Measurements from ENCODE around the gene NXPH2. TPM values are rescaled to one million over a fixed set of nuclear protein-coding genes. Genes with fewer than 3 reads are reported as not detected.
A peak's percentile ranks its signal among the peaks of the same experiment; 100 is the strongest.
"Not testable (repeated sequence)": the region's sequence is repeated elsewhere in the genome, so short reads cannot be mapped to it uniquely, and the experiment has no call there.

The NXPH2 gene
- total RNA-seq, 1 experiment from 2014 or later: 0.55 TPM

DNA sequence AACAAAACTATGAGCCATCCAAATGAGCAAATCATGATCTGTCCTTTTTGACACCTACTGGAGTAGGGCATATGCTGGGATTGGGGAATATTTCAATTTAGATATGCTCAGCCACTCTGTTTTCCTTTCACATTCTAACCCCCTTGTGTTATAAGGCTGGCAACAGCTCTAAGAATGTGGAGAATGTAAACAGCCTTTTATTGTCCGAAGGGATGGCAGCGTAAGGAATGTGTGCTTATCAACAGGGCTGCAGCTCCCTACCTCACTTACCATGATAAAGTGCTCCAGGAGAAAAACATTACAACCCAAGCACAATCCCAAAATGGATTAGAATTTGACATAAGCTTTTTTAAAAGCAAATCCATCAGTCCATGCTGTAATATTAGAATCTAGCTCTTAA, 2.2 kb downstream of the NXPH2 start:
- peak; percentile 63 for DNase-seq
- no peaks in the 10 kb centered on the region for H3K36me3 ChIP-seq (replicated peaks; ENCODE audit: control insufficient read depth, insufficient read depth, low read length)
- no peak overlapping the region for H3K4me3 ChIP-seq (ENCODE audit: insufficient read depth, low read depth, low read length)
- H3K27me3 ChIP-seq (ENCODE audit: control insufficient read depth, insufficient read depth, low read length): peaks cover 47% of the 10 kb centered on the region

DNA sequence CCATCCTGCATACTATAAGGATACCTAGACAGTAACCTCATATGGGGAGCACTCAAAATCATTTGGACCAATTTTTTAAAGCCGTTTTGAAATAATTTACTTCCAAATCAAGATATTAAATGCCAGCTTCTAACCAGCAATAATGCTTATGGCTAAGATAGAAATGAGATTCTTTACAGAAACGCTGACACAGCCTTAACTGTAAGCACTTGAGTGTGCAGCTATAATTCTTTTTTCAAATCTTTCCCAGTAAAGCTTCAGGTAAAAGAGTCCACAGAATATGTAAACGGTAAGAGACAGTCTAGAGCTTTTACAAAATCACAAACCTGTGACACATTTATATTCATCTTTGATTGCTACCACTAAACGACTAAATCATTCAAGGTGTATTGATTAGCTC, 4.5 kb downstream of the NXPH2 start:
- no peak overlapping the region for H3K4me3 ChIP-seq (ENCODE audit: insufficient read depth, low read depth, low read length)
- no peaks in the 10 kb centered on the region for H3K36me3 ChIP-seq (replicated peaks; ENCODE audit: control insufficient read depth, insufficient read depth, low read length)
- peaks cover 25% of the 10 kb centered on the region for H3K27me3 ChIP-seq (ENCODE audit: control insufficient read depth, insufficient read depth, low read length)
- no peak for DNase-seq

DNA sequence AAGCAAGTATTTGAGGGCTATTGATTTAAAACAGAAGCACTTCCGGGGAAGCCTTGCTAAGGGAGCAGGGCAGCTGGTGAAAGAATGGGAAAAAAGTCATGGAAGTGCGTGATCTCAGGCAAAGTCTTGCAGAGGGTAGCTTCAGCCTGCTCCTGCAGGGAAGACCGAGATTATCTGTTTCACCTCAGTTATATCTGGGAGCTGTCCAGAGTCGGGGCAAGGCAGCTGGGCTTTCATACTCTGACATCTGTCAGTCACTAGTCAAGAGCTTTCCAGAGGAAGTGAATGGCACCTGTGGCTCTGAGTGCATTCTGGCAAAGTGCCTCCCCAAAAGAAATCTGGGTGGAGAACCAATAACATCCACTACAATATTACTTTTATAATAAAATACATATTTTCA, 8.7 kb downstream of the NXPH2 start:
- Histone ChIP-seq H3K36me3 (replicated peaks; ENCODE audit: control insufficient read depth, insufficient read depth, low read length) (no peaks in the 10 kb centered on the region), H3K4me3 (ENCODE audit: insufficient read depth, low read depth, low read length) (no peak overlapping the region), H3K27me3 (ENCODE audit: control insufficient read depth, insufficient read depth, low read length) (no peaks in the 10 kb centered on the region)
- no peak for DNase-seq

DNA sequence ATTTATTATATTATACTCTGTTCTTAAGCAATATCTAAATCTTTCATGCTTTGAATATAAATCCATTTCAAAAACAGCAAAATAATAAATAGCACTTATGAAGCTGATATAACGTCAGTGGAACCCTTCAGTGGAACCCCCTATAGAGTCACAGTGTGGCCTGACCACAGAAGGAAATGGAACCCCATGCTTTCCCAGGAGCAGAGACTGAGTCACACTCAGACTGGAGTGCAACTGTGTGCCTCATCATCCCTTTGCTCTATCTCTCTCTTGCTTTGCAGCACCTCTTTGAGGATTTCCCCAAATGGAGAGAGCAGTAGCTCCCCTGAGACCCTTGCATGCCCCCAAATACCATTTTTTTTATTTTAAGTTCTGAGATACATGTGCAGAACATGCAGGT, 13.1 kb downstream of the NXPH2 start:
- Histone ChIP-seq H3K36me3 (replicated peaks; ENCODE audit: control insufficient read depth, insufficient read depth, low read length) (no peaks in the 10 kb centered on the region), H3K27me3 (ENCODE audit: control insufficient read depth, insufficient read depth, low read length) (no peaks in the 10 kb centered on the region), H3K4me3 (ENCODE audit: insufficient read depth, low read depth, low read length) (no peak overlapping the region)
- DNase-seq: no peak

DNA sequence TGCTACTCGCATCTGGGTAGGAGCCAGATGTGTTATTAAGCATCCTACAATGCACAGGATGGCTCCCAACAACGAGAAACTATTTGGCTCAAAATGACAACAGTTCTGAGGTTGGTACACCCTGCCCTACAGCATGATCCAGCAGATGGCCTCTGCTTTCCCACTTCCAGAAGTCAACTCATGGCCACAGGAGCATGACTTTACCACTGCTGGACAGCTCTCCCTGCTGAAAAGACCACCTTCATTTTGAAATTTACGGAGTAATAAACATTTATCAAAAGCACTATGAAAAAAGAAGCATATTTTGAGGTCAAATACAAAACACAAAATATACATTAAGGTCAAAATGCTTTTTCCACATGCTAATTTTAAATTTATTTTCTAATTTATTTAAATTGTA, 13.7 kb downstream of the NXPH2 start:
- no peaks in the 10 kb centered on the region for H3K36me3 ChIP-seq (replicated peaks; ENCODE audit: control insufficient read depth, insufficient read depth, low read length)
- no peak for DNase-seq

DNA sequence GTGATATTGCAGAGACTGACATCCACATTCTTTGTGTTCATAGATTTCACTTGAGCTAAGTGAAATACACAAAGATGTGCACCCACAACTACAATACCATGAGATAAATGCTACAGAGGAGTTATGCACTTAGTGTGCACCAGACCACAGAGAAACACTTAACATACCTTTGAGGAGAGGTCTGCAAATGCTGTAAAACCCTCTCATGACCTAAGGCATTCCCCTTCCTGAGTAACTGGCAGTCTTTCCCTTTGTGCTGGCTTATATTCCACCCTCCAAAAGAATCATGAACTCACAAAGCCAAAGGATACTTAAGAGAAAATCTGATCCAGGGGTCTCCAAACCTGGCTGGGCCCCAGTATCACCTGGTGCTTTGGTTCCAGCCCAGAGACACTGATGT, 16.2 kb downstream of the NXPH2 start:
- no peak overlapping the region for H3K4me3 ChIP-seq (ENCODE audit: insufficient read depth, low read depth, low read length)
- H3K27me3 ChIP-seq (ENCODE audit: control insufficient read depth, insufficient read depth, low read length): no peaks in the 10 kb centered on the region
- DNase-seq: no peak
- no peaks in the 10 kb centered on the region for H3K36me3 ChIP-seq (replicated peaks; ENCODE audit: control insufficient read depth, insufficient read depth, low read length)

More for the DNA sequence above, 13.7 kb downstream of the NXPH2 start:
- H3K4me3 ChIP-seq (ENCODE audit: insufficient read depth, low read depth, low read length): no peak overlapping the region
- H3K27me3 ChIP-seq (ENCODE audit: control insufficient read depth, insufficient read depth, low read length): no peaks in the 10 kb centered on the region

DNA sequence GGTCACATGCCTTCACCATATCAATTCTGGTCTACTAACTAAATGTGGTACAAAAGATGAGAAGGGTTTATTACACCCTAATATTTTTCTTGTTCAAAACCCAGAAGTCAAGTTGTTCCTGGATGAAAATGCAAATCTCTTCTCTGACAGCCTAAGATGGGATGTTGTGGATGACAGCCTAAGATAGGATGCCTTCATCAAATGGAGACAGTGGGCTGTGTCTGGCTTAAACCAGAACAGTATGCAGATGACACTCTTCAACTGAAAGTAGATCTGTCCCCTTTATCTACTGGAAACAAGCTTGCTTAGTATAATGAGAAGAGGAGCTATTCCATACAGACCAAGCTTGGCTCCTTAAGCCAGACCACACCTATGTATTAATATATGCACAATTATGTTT, 17.7 kb downstream of the NXPH2 start:
- Histone ChIP-seq H3K27me3 (ENCODE audit: control insufficient read depth, insufficient read depth, low read length) (no peaks in the 10 kb centered on the region), H3K4me3 (ENCODE audit: insufficient read depth, low read depth, low read length) (no peak overlapping the region), H3K36me3 (replicated peaks; ENCODE audit: control insufficient read depth, insufficient read depth, low read length) (no peaks in the 10 kb centered on the region)
- DNase-seq: no peak

DNA sequence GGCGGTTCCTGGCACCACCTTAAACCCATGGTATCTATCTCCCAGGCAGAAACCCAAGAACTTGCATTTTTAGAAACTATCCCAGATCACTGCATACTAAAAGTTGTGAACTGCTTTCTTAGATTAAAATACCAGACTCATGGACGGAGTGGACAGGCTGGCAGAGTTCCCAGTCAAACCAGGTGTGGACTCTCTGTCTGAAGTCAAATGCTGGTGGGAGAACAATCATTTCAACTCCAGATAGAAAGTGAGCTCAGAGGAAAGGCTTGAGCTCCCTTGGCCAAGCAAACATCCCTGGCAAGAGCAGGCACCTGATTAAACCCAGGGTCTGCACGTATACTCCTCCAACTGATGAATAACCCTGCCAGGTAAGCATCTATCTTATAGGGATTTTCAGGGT, 19.5 kb downstream of the NXPH2 start:
- H3K27me3 ChIP-seq (ENCODE audit: control insufficient read depth, insufficient read depth, low read length): no peaks in the 10 kb centered on the region
- DNase-seq: no peak
- no peaks in the 10 kb centered on the region for H3K36me3 ChIP-seq (replicated peaks; ENCODE audit: control insufficient read depth, insufficient read depth, low read length)
- no peak overlapping the region for H3K4me3 ChIP-seq (ENCODE audit: insufficient read depth, low read depth, low read length)

DNA sequence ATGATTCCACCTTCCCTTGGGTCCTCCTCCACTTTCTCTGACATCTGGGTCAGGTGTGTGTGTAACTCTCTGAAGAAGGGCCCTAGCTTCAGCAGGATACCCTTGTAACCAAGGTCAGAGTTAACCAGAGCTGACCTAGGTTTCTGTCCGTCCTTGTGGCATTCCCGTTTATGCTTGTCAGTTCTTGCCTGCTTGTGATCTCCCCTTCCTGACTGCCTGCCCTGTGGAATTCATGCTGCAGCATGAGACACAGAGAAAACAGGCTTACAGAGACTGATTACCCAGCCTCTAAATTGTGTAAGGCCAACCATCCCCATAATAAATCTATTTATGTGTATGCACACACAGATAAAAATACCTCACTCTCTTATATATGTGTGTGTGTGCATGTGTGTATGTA, 22.8 kb downstream of the NXPH2 start:
- no peak for DNase-seq
- H3K36me3 ChIP-seq (replicated peaks; ENCODE audit: control insufficient read depth, insufficient read depth, low read length): no peaks in the 10 kb centered on the region
- H3K27me3 ChIP-seq (ENCODE audit: control insufficient read depth, insufficient read depth, low read length): no peaks in the 10 kb centered on the region
- no peak overlapping the region for H3K4me3 ChIP-seq (ENCODE audit: insufficient read depth, low read depth, low read length)

DNA sequence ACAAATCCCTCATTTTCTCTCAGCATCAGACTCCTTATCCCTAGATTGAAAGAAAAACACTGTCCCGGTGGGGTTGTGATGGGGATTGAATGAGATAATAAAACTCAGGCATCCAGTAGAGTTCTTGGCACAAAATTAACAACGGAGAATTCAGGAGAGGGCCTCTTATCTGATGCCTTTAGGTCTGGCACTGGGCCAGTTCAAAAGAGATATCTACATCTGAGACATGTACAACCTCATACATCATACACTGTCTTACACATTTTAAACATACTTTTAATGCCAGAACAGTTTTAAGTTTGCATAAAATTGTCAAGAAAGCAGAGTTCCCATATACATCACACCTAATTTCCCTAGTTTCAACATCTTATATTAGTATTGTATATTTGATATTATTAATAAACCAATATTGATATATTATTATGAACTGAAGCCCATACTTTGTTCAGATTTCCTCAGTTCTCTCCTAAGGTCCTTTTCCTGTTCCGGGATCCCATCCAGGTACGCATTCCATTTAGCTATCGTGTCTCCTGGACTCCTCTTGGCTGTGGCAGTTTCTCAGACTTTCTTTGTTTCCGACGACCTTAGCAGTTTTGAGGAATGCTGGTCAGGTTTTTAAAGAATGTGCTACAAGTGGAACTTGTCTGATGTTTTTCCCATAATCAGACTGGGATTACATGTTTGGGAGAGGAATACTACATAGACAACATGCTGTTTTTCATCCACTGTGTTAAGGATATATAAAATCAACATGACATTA, 27.8 kb downstream of the NXPH2 start:
- no peaks in the 10 kb centered on the region for H3K27me3 ChIP-seq (ENCODE audit: control insufficient read depth, insufficient read depth, low read length)
- DNase-seq: no peak
- no peak overlapping the region for H3K4me3 ChIP-seq (ENCODE audit: insufficient read depth, low read depth, low read length)
- H3K36me3 ChIP-seq (replicated peaks; ENCODE audit: control insufficient read depth, insufficient read depth, low read length): no peaks in the 10 kb centered on the region

DNA sequence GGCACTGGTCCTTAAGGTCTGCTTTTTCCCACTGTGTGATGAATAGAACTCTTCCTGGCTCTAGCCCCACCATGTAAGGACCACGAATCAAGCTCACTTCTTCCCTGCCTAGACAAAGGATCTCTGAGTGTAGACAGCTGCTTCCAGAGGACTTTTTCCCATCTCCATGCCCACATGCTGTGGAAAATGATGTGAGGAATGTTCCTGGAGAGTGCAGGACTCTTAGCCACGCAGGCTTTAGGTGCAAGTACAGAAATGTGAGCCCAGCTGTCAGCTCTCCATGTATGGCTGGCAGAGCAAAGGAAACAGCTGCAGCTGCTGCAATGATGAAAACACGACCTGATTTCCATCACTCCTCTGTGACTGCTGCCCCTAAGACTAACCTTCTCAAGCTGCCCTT, 35.5 kb downstream of the NXPH2 start:
- Histone ChIP-seq H3K36me3 (replicated peaks; ENCODE audit: control insufficient read depth, insufficient read depth, low read length) (no peaks in the 10 kb centered on the region), H3K4me3 (ENCODE audit: insufficient read depth, low read depth, low read length) (no peak overlapping the region), H3K27me3 (ENCODE audit: control insufficient read depth, insufficient read depth, low read length) (no peaks in the 10 kb centered on the region)
- no peak for DNase-seq

DNA sequence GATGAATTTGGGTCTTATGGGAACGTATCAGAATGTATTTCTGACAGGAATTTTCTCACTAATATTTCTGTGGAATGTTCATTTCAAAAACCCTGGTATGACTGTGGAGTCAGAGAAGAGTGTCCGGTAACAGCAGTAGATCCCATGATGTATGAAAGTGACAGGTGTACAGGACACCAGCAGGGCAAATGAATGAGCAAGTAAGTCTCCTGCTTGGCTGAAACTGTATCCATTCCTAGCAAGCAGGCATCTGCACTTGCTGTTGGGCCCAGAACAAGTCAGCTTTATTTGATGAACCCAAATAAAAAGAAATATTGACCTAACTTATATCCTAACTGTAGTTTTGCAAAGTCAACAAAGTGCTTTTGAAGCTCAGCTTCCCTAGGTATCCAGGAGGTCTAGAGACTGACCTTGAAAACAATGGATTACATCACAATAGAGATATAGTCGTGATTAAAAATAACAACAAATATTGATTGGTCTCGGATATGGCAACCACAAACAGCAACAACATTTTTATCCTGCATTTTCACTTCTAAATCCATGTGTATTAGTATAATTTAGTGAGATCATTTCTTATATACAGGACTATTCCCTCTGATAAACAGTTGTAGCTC, 37.6 kb downstream of the NXPH2 start:
- Histone ChIP-seq H3K36me3 (replicated peaks; ENCODE audit: control insufficient read depth, insufficient read depth, low read length) (no peaks in the 10 kb centered on the region), H3K4me3 (ENCODE audit: insufficient read depth, low read depth, low read length) (no peak overlapping the region), H3K27me3 (ENCODE audit: control insufficient read depth, insufficient read depth, low read length) (no peaks in the 10 kb centered on the region)
- DNase-seq: no peak

DNA sequence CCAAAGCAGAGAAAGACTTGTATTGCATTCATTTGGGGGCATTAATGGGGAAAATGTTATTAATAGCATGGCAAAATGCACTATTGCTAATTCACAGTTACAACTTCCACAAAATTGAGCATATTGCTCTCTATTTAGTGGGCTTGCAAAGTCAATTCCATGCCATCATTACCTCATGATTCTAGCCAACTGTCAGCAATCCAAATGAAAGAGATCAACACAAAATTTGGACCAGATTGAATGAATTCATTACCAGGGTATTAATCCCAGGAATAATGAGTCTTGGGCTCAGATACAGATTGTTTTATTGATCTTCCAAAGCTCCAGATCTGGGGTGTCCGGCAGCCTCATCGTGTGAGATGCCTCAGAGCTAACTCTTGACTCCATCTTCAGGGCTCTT, 38.3 kb downstream of the NXPH2 start:
- DNase-seq: no peak
- H3K4me3 ChIP-seq (ENCODE audit: insufficient read depth, low read depth, low read length): no peak overlapping the region
- H3K27me3 ChIP-seq (ENCODE audit: control insufficient read depth, insufficient read depth, low read length): no peaks in the 10 kb centered on the region
- H3K36me3 ChIP-seq (replicated peaks; ENCODE audit: control insufficient read depth, insufficient read depth, low read length): no peaks in the 10 kb centered on the region

DNA sequence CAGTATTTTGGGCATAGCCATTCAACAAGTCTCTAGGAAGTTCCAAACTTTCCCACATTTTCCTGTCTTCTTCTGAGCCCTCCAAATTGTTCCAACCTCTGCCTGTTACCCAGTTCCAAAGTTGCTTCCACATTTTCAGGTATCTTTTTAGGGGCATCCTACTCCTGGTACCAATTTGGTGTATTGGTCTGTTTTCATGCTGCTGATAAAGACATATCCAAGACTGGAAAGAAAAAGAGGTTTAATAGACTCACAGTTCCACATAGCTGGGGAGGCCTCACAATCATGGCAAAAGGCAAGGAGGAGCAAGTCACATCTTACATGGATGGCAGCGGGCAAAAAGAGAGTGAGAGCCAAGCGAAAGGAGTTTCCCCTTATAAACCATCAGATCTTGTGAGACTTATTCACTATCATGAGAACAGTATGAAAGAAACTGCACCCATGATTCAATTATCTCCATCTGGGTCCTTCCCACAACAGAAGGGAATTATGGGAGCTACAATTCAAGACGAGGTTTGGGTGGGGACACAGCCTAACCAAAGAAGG, 43.1 kb downstream of the NXPH2 start:
- not testable (repeated sequence) for DNase-seq; H3K36me3 ChIP-seq (replicated peaks; ENCODE audit: control insufficient read depth, insufficient read depth, low read length); H3K4me3 ChIP-seq (ENCODE audit: insufficient read depth, low read depth, low read length); H3K27me3 ChIP-seq (ENCODE audit: control insufficient read depth, insufficient read depth, low read length)

DNA sequence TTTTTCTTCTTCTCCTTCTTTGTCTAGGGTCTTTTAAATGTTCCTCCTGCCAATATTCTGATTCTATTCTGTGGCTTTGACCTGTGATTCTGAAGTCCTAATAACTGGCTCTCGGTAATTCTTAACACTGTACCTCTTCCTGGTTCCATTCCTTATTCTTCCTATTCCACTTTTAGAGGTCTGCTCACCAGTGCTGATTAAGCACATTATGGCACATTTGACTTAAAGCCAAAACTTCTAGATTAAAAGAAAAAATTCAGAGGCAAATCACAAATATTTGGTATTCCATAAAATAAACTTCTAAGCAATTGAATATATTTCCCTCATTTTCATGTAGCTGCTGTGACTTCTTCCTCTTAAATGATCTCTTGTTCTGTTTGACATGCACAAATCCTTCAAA, 47.5 kb downstream of the NXPH2 start:
- Histone ChIP-seq H3K4me3 (ENCODE audit: insufficient read depth, low read depth, low read length) (no peak overlapping the region), H3K36me3 (replicated peaks; ENCODE audit: control insufficient read depth, insufficient read depth, low read length) (no peaks in the 10 kb centered on the region), H3K27me3 (ENCODE audit: control insufficient read depth, insufficient read depth, low read length) (no peaks in the 10 kb centered on the region)
- DNase-seq: no peak

Measured in H7 (cell line).